ENCODE results near the gene PRDM16.

Gene PRDM16

GRCh38 chr1:3337798-3338724 is 269.1 kb downstream of the PRDM16 start:
- in situ Hi-C loops (cut with HindIII; ENCODE audit: low sequenced_read_pairs) = no loop called here

- in situ Hi-C loops (cut with HindIII; ENCODE audit: low sequenced_read_pairs) = no loop called here
Observed at GRCh38 chr1:3338725-3339070, 269.7 kb downstream of the PRDM16 start.

GRCh38 chr1:3339856-3340255 is 270.9 kb downstream of the PRDM16 start:
- in situ Hi-C loops (cut with HindIII; ENCODE audit: low sequenced_read_pairs) = no loop called here

- in situ Hi-C loops (cut with HindIII; ENCODE audit: low sequenced_read_pairs) = no loop called here
Observed at GRCh38 chr1:3340548-3341235, 271.7 kb downstream of the PRDM16 start.

- in situ Hi-C loops (cut with HindIII; ENCODE audit: low sequenced_read_pairs) = no loop called here
Observed at GRCh38 chr1:3341236-3341994, 272.4 kb downstream of the PRDM16 start.

- in situ Hi-C loops (cut with HindIII; ENCODE audit: low sequenced_read_pairs) = no loop called here
Observed at GRCh38 chr1:3342960-3343359, 274.0 kb downstream of the PRDM16 start.

- in situ Hi-C loops (cut with HindIII; ENCODE audit: low sequenced_read_pairs) = no loop called here
Observed at GRCh38 chr1:3344395-3344794, 275.4 kb downstream of the PRDM16 start.

GRCh38 chr1:3345792-3346191 is 276.8 kb downstream of the PRDM16 start:
- in situ Hi-C loops (cut with HindIII; ENCODE audit: low sequenced_read_pairs) = no loop called here

GRCh38 chr1:3346478-3346877 is 277.5 kb downstream of the PRDM16 start:
- in situ Hi-C loops (cut with HindIII; ENCODE audit: low sequenced_read_pairs) = no loop called here

- in situ Hi-C loops (cut with HindIII; ENCODE audit: low sequenced_read_pairs) = no loop called here
Observed at GRCh38 chr1:3347257-3348020, 278.4 kb downstream of the PRDM16 start.

GRCh38 chr1:3348196-3348865 is 279.3 kb downstream of the PRDM16 start:
- in situ Hi-C loops (cut with HindIII; ENCODE audit: low sequenced_read_pairs) = no loop called here

- in situ Hi-C loops (cut with HindIII; ENCODE audit: low sequenced_read_pairs) = no loop called here
Observed at GRCh38 chr1:3349161-3349967, 280.4 kb downstream of the PRDM16 start.

- in situ Hi-C loops (cut with HindIII; ENCODE audit: low sequenced_read_pairs) = no loop called here
Observed at GRCh38 chr1:3349968-3350299, 280.9 kb downstream of the PRDM16 start.

GRCh38 chr1:3350506-3351261 is 281.7 kb downstream of the PRDM16 start:
- in situ Hi-C loops (cut with HindIII; ENCODE audit: low sequenced_read_pairs) = no loop called here

GRCh38 chr1:3351449-3352298 is 282.7 kb downstream of the PRDM16 start:
- in situ Hi-C loops (cut with HindIII; ENCODE audit: low sequenced_read_pairs) = no loop called here

- in situ Hi-C loops (cut with HindIII; ENCODE audit: low sequenced_read_pairs) = no loop called here
Observed at GRCh38 chr1:3352299-3352951, 283.4 kb downstream of the PRDM16 start.

- in situ Hi-C loops (cut with HindIII; ENCODE audit: low sequenced_read_pairs) = no loop called here
Observed at GRCh38 chr1:3352952-3353331, 283.9 kb downstream of the PRDM16 start.
